Placental epithelial cell (primary cell): ENCODE measurements around the gene HSD17B10. TPM values are rescaled to one million over a fixed set of nuclear protein-coding genes. Genes with fewer than 3 reads are reported as not detected.

Experiments used
- small RNA-seq: library from RNA; depleted of rRNA; stranded (forward); fragments of <200 nt; gene quantifications from one replicate; pipeline ENCODE3, GENCODE V24; 2012
- total RNA-seq: library from RNA; depleted of rRNA; stranded (reverse); fragments of >200 nt; gene quantifications from 2 replicates; pipeline ENCODE4 v1.2.3, GENCODE V29; 2012

The HSD17B10 gene
- 45.9 and 89.7 TPM in 2 replicates for total RNA-seq

GRCh38 chrX:53433651-53434639, at the start of gene HSD17B10:
Gene HSD17B10, minus strand, starts transcription at chrX:53434370. Its CDS starts 25 bp downstream, at chrX:53434345.

GRCh38 chrX:53422861-53423306, 11.3 kb downstream of the HSD17B10 start, which contains the start of gene RIBC1:
Gene RIBC1, plus strand, starts transcription at chrX:53422873. Its CDS starts 3,404 bp downstream, at chrX:53426277.

DNA sequence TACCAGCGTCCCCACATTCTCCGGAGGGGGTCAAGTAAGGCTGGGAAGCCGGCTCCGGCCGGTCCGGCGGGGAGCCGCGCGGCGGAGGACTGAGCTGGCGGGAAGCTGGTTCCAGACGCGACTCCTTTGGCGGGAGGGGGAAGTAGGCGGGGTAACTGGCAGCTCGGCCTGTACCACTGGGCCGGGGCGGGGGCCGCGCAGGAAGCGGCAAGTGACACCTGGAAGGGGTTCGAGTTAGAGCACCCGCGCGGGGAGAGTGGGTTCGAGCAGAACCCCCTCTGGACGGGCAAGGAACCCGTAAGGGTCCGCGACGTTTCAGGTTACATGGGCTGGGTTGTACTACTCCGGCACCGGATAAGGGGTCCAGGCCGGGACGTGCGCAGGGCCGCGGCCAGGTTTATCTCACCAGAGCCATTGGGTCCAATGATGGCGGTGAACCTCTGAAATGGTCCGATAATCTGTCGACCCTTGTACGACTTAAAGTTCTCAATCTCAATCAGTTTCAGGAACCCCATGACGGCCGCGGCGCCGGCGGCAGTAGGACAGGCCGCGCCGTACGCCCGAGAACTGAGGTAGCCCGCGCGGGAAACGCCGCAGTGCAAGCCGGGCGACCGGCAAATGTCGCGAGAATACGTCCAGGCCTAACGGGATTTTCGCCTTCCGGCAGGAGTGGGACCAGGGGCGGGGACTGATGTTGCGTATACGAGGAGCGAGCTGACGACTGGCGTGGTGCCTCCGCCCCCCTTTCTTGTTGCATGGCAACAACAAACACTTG, 11.9 kb downstream of the HSD17B10 start, which contains the start of gene SMC1A:
TSS of gene SMC1A (minus strand) at position 569 of the 775 bp plus-strand sequence. CDS start at position 515, 54 bp downstream.

Small RNA genes lying within 50 kb of the gene (small RNA-seq; reads per million reads assigned to genes)
- 0.12 reads per million for gene MIR6857
- gene VTRNA3-1P, result 0.26 reads per million

Other genes with a start within 250 kb of the HSD17B10 start
- 150 and 168 TPM in 2 replicates for gene KDM5C, start 209.2 kb downstream of the HSD17B10 start, total RNA-seq
- 7.9 and 9.7 TPM in 2 replicates for gene IQSEC2, start 152.8 kb downstream of the HSD17B10 start, total RNA-seq
- 18.4 and 23.6 TPM in 2 replicates for gene SMC1A, start 11.7 kb downstream of the HSD17B10 start, total RNA-seq
- gene RIBC1, start 11.5 kb downstream of the HSD17B10 start, total RNA-seq, result 1.6 TPM in 1 of 2 replicates, not detected in the other